GM18499 (cell line): Measurements from ENCODE around the gene ANO6.
"Not testable (repeated sequence)": the region's sequence is repeated elsewhere in the genome, so short reads cannot be mapped to it uniquely, and the experiment has no call there.

Experiments
- ATAC-seq: cut with Tn5 transposase; IDR thresholded peaks from one replicate; pipeline ENCODE4 v1.9.1; 2021; ENCODE audit warnings: moderate number of reproducible peaks; ENCODE audit not compliant: insufficient read depth, unreplicated experiment

Gene ANO6

DNA sequence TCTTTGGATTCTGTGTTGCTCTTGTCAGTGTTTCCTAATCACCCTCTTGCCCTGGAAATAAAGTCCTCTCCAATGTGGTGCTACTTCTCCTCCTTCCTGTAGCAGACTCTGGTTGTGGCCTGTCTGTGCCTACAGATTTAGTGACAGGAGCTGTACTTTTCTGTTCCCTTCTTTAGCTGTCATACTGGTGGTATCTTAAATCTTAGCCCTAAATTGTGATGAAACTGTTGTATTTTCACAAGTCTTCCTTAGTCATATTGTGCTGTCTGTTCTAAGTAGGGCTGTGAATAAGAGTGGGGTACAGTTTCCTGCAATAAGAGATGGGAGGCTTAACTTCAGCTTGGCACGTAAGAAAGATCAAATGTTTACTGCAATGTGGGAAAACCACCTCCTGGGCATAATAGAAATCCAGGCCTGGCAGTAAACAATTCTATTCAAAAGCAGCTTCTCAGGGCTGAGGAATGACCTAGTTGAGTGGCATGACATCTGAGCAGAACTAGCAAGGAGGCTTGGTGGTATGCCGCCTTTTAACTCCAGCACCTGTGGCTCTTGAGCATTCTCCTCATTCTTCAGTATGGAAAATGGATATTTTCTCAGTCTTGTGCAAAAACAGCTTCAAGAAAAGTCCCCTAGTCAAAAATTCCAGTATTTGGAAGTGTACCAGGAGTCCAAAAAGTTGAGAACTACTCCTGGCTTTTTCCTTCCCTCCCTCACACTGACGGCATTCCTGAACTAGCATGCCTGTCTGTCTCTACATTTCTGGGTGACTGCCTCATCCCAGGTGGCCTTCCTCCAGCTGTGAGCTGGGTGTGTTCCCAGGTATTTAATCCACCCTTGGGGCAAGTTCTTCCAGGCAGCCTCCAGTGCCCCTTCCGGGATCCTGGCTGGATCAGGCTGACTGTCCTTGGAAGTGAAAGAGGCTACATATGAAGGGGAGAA, 19.5 kb downstream of the ANO6 start:
- ATAC-seq = no peak

DNA sequence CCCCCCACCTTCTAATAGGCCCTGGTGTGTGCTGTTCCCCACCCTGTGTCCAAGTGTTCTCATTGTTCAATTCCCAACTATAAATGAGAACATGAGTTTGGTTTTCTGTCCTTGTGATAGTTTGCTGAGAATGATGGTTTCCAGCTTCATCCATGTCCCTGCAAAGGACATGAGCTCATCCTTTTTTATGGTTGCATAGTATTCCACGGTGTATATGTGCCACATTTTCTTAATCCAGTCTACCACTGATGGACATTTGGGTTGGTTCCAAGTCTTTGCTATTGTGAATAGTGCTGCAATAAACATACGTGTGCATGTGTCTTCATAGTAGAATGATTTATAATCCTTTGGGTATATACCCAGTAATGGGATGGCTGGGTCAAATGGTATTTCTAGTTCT, 20.5 kb downstream of the ANO6 start:
- ATAC-seq = not testable (repeated sequence)

DNA sequence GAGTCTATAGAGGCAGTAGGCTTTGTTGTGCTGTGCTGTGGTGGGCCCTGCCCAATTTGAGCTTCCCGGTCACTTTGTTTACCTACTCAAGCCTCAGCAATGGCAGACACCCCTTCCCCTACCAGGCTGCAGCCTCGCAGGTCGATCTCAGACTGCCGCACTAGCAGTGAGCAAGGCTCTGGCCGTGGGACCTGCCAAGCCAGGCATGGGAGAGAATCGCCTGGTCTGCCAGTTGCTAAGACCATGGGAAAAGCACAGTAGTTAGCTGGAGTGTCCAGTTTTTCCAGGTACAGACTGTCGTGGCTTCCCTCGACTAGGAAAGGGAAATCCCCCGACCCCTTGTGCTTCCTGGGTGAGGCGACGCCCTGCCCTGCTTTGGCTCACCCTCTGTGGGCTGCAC, 26.3 kb downstream of the ANO6 start:
- ATAC-seq = no peak

- ATAC-seq = no peak
Observed at GRCh38 chr12:45243963-45244362, 28.1 kb downstream of the ANO6 start.

- no peak for ATAC-seq
Observed at GRCh38 chr12:45244561-45245343, 28.9 kb downstream of the ANO6 start.

DNA sequence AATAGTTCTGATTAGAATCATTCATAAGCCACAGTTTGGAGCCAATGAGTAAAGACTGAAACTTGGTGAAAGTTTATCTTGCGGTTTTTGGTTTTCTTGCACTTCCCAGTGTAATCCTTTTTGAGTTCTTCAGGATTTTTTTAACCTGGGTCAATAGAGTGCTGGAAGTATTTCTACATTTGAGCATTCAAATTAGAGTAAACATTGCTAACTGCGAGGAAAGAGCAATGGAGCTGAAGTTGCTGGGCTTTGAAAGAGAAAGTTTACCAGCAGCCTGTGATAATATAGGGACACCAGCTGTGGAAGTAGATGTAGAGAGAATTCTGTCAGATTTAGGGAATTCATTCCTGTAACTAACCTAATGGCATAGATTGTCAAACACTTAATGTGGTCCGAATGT, 30.3 kb downstream of the ANO6 start:
- no peak for ATAC-seq

GRCh38 chr12:45247589-45247988, 31.7 kb downstream of the ANO6 start:
- no peak for ATAC-seq

GRCh38 chr12:45248095-45248494, 32.2 kb downstream of the ANO6 start:
- ATAC-seq = no peak

DNA sequence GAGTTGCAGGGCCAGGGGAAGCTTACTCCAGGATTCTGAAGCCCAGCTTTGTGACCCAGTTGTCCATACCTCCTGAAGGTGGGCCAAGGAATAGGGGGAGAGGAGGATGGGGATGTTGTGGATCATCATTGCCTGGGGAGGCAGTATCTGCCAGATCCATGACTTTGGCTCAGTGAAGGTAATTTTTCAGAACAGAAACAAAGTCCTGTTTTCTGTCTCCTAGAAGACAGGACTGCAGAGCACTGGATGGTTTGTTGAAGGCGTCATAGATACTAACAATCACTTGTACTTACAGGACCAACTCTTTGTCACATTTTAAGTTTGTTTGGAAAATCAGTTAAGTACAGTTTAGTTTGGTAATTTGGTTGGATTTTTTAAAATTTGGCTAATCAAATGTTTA, 38.4 kb downstream of the ANO6 start:
- ATAC-seq = no peak

DNA sequence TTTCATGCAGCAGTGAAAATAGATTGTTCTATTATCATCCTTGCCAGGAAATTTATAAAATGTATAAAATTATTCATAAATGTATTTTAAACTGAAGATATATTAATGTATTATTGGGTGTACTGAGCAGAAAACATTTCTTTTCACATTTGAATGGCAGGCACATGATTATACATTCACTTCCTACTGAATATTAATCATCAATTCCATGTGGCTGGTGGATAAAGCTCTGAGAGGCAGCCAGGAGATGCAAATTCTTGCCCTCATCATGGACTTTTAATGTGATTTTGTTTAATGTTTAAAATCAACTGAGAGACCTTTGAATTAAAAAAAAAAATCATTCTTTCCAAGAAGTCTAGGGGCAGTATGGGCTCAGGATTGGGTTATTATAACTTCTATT, 40.8 kb downstream of the ANO6 start:
- no peak for ATAC-seq

DNA sequence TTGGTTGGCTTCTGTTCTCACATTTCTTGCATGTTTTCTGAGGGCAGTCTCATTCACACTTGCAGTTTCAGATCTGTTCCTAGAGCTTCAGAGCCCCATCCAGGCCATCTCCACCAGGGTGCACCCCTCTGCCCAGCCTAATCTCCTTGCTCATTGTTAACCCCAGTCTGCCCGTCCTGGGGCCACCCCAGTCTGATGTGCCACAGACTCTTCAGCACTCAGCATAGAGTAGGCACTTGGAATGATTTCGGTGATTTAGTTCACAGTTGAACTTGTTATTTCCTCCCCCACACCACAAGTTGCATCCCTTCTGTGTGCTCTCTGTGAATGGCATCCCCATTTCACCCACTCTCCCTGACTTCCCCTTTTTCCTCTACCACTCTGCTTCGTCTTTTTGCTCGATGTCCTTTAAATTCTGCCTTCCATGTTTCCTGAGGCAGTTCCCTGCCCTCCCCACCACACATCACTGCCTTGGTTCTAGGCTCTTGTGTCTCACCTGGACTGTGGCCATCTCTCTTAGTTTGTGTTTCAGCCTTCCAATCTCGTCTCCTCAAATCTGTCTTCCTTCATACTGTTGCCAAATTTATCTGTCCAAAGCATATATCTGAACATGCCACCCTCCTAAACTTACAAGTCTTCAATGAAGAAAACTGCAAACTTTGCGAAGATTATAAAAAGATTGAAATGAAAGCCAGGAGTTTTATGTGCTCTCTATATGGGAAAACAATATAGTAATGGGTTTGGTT, 41.5 kb downstream of the ANO6 start:
- peak; percentile 79 for ATAC-seq

- no peak for ATAC-seq
Observed at GRCh38 chr12:45259675-45260074, 43.8 kb downstream of the ANO6 start.

GRCh38 chr12:45260104-45260815, 44.4 kb downstream of the ANO6 start:
- no peak for ATAC-seq

DNA sequence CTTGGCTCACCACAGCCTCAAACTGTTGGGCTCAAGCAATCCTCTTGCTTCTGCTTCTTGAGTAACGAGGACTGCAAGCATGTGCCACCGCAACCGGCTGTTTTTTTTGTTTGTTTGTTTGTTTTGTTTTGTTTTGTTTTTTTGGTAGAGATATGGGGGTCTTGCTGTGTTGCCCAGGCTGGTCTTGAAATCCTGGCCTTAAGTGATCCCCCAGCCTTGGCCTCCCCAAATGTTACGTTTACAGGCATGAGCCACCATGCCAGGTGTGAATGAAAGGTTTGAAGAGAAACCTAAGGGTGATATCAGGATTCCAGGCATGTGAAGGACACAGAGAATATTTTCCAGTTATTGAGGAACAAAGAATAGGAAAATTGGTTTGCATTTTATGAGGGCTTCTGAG, 45.0 kb downstream of the ANO6 start:
- no peak for ATAC-seq

DNA sequence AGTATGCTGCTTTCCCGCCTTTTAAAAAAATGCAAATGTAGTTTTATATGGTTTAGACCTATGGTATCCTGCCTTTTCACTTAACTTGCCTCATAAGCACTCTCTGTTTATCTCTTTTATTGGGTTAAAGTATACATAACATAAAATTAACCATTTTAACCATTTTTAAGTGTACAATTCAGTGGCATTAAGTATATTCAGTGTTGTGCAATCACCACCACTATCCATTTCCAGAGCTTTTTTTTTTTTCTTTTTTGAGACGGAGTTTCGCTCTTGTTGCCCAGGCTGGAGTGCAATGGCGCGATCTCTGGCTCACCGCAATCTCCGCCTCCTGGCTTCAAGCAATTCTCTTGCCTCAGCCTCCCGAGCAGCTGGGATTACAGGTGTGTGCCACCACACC, 46.3 kb downstream of the ANO6 start:
- not testable (repeated sequence) for ATAC-seq

DNA sequence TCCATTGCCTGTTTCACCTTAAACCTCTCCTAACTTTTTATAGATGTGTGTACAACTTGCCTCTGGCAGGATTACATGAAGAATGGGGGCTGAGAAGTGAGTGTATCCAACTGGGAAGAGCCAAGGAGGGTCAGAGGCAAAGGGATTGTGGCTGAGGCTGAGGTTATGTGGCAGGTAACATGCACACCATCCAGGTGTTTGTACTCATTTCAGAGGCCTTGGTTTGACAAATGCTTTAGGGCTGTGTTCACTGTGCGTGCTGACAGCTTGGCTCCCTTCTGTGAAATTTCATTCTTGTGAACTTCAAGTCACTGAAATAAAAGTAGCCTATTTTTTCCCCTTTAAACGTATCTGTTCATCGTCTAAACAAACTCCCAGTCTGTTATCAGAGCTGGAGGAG, 47.7 kb downstream of the ANO6 start:
- ATAC-seq = no peak

DNA sequence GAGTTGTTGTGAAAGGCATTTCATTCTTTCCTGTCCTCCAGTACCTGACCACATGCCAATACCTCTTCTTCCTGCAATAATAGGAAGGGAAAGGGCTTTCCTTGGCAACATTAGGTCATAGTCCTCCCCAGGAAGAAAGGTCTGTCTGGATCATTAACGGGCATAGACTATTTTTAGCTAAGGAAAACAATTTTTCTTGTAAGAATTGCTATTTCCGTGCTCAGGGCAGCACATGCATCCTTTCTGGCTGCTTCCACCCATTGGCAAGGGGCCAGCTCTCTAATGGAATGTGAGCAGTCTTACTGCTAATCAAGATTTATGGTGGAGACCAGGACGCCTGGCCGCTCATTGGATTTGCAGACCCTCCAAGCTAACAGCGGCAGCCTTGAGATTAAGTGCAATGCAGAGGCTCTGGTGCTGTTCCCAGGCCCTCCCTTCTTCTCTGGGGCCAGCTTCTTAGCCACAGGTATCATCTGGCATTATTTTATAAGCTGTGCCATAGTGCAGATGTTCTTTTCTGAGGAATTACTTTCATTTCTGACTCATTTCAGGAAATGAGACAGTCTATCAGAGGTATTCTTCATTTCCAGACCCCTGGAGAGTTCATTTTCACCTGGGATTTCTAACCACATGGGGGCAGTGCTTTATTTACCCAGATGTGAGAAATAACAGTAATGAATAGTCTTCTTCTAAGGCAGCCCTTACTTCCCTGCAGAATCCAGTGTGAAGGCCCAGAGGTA, 52.9 kb downstream of the ANO6 start:
- ATAC-seq = no peak

DNA sequence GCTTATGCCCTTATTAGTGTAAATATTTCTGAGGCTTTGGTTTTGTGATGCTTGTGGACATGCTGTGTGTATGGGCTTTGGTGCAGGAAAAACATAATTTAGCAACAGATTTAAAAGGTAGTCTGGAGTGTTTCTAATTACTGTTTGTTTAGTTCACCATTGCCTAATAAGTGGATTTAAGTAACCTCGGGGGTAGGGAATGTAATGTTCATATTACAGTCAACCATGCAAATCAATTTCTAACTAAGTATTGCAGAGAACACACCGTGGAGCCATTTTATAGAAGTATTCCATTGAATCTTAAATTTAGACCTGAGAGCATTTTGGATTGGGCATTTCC, 53.5 kb downstream of the ANO6 start:
- no peak for ATAC-seq

- ATAC-seq = no peak
Observed at GRCh38 chr12:45270951-45271350, 55.1 kb downstream of the ANO6 start.
